Glomerular visceral epithelial cell (primary cell): ENCODE results near the gene TMC5.

Experiments
- DNase-seq: peaks from one replicate; pipeline ENCODE4 v3.0.0-alpha.2; 2016; ENCODE audit errors: extremely low spot score

The TMC5 gene

GRCh38 chr16:19458722-19459379 lies 41.2 kb downstream of the TMC5 start:
- DNase-seq, result no peak

GRCh38 chr16:19460397-19460796 lies 42.7 kb downstream of the TMC5 start:
- no peak for DNase-seq

- DNase-seq, result no peak
These were observed 46.0 kb downstream of the TMC5 start for GRCh38 chr16:19463468-19464315.

GRCh38 chr16:19468300-19468699 lies 50.6 kb downstream of the TMC5 start:
- DNase-seq, result no peak

GRCh38 chr16:19472482-19472881 lies 54.8 kb downstream of the TMC5 start:
- no peak for DNase-seq

GRCh38 chr16:19474617-19475016 lies 56.9 kb downstream of the TMC5 start:
- DNase-seq, result no peak

- no peak for DNase-seq
These were observed 60.8 kb downstream of the TMC5 start for GRCh38 chr16:19478505-19478904.

- DNase-seq, result no peak
These were observed 61.6 kb downstream of the TMC5 start for GRCh38 chr16:19479302-19479721.

- no peak for DNase-seq
These were observed 63.6 kb downstream of the TMC5 start for GRCh38 chr16:19481296-19481695.

- DNase-seq, result no peak
These were observed 64.1 kb downstream of the TMC5 start for GRCh38 chr16:19481769-19482168.

- DNase-seq, result no peak
These were observed 64.6 kb downstream of the TMC5 start for GRCh38 chr16:19482291-19482690.

- DNase-seq, result no peak
These were observed 66.4 kb downstream of the TMC5 start for GRCh38 chr16:19484096-19484495.

- DNase-seq, result no peak
These were observed 67.9 kb downstream of the TMC5 start for GRCh38 chr16:19485611-19486010.

GRCh38 chr16:19486051-19486450 lies 68.4 kb downstream of the TMC5 start:
- DNase-seq, result no peak

GRCh38 chr16:19486750-19487325 lies 69.2 kb downstream of the TMC5 start:
- DNase-seq, result no peak

GRCh38 chr16:19488213-19488640 lies 70.5 kb downstream of the TMC5 start:
- no peak for DNase-seq

- no peak for DNase-seq
These were observed 72.9 kb downstream of the TMC5 start for GRCh38 chr16:19490619-19491018.

- no peak for DNase-seq
These were observed 79.5 kb downstream of the TMC5 start for GRCh38 chr16:19497176-19497575.

- DNase-seq, result no peak
These were observed 81.3 kb downstream of the TMC5 start for GRCh38 chr16:19499006-19499405.

GRCh38 chr16:19499481-19499880 lies 81.8 kb downstream of the TMC5 start:
- DNase-seq, result no peak

- DNase-seq, result peak; percentile 67
These were observed 84.9 kb downstream of the TMC5 start for GRCh38 chr16:19502395-19503131.

- no peak for DNase-seq
These were observed 85.9 kb downstream of the TMC5 start for GRCh38 chr16:19503461-19504075.
